Stimulated activated naive CD8-positive, alpha-beta T cell treated with anti-CD3 and anti-CD28 coated beads, Interleukin-15, Interleukin-2, amounts not matched to agents 100 ng/mL and 50 ng/mL, for 24 hours (primary cell): ENCODE data around the gene UGT2B28.
"Not testable (repeated sequence)": the region's sequence is repeated elsewhere in the genome, so short reads cannot be mapped to it uniquely, and the experiment has no call there.

Source experiments
- H3K27ac Mint-ChIP-seq: one replicate; pipeline ENCODE4 v1.8.0; 2021; ENCODE audit warnings: mild to moderate bottlenecking, mixed read lengths
- H3K27me3 Mint-ChIP-seq: one replicate; pipeline ENCODE4 v1.8.0; 2021; ENCODE audit warnings: mixed read lengths
- H3K36me3 Mint-ChIP-seq: one replicate; pipeline ENCODE4 v1.8.0; 2021; ENCODE audit warnings: low read depth, mixed read lengths
- H3K4me1 Mint-ChIP-seq: one replicate; pipeline ENCODE4 v1.8.0; 2021; ENCODE audit warnings: low read depth, mixed read lengths
- H3K4me3 Mint-ChIP-seq: one replicate; pipeline ENCODE4 v1.8.0; 2021; ENCODE audit warnings: mild to moderate bottlenecking, mixed read lengths
- H3K9me3 Mint-ChIP-seq: one replicate; pipeline ENCODE4 v1.8.0; 2021; ENCODE audit warnings: mixed read lengths

Gene UGT2B28

GRCh38 chr4:69280081-69280480 is at the start of gene UGT2B28:
UGT2B28 (plus strand) TSS chr4:69280475; CDS start chr4:69280501, 26 bp downstream.
- not testable (repeated sequence) for H3K4me1 Mint-ChIP-seq

GRCh38 chr4:69239092-69239491 is 41.2 kb upstream of the UGT2B28 start:
- Mint-ChIP-seq H3K27ac (no peak overlapping the region), H3K9me3 (no peaks in the 10 kb centered on the region), H3K4me1 (no peaks in the 10 kb centered on the region), H3K36me3 (no peaks in the 10 kb centered on the region), H3K27me3 (no peaks in the 10 kb centered on the region), H3K4me3 (no peak overlapping the region)

More at GRCh38 chr4:69280081-69280480, at the start of gene UGT2B28:
- H3K4me3 Mint-ChIP-seq, H3K27ac Mint-ChIP-seq, H3K27me3 Mint-ChIP-seq, H3K9me3 Mint-ChIP-seq, H3K36me3 Mint-ChIP-seq: not testable (repeated sequence)

GRCh38 chr4:69239557-69240168 is 40.6 kb upstream of the UGT2B28 start:
- Mint-ChIP-seq H3K4me1 (no peaks in the 10 kb centered on the region), H3K9me3 (no peaks in the 10 kb centered on the region), H3K27me3 (no peaks in the 10 kb centered on the region), H3K4me3 (no peak overlapping the region), H3K27ac (no peak overlapping the region), H3K36me3 (no peaks in the 10 kb centered on the region)

GRCh38 chr4:69240787-69241186 is 39.5 kb upstream of the UGT2B28 start:
- not testable (repeated sequence) for H3K9me3 Mint-ChIP-seq, H3K36me3 Mint-ChIP-seq

GRCh38 chr4:69241746-69242145 is 38.5 kb upstream of the UGT2B28 start:
- H3K27ac Mint-ChIP-seq, H3K36me3 Mint-ChIP-seq, H3K4me3 Mint-ChIP-seq, H3K4me1 Mint-ChIP-seq, H3K27me3 Mint-ChIP-seq: not testable (repeated sequence)
- H3K9me3 Mint-ChIP-seq: peaks cover 10% of the 10 kb centered on the region

More at GRCh38 chr4:69240787-69241186, 39.5 kb upstream of the UGT2B28 start:
- not testable (repeated sequence) for H3K4me1 Mint-ChIP-seq, H3K27ac Mint-ChIP-seq, H3K27me3 Mint-ChIP-seq, H3K4me3 Mint-ChIP-seq

- H3K36me3 Mint-ChIP-seq, H3K27ac Mint-ChIP-seq, H3K27me3 Mint-ChIP-seq, H3K4me1 Mint-ChIP-seq, H3K4me3 Mint-ChIP-seq: not testable (repeated sequence)
- peaks cover 16% of the 10 kb centered on the region for H3K9me3 Mint-ChIP-seq
Measured at GRCh38 chr4:69242562-69243240, 37.6 kb upstream of the UGT2B28 start.

GRCh38 chr4:69250884-69251283 is 29.4 kb upstream of the UGT2B28 start:
- not testable (repeated sequence) for H3K4me1 Mint-ChIP-seq, H3K27ac Mint-ChIP-seq, H3K27me3 Mint-ChIP-seq, H3K36me3 Mint-ChIP-seq, H3K4me3 Mint-ChIP-seq
- peaks cover 12% of the 10 kb centered on the region for H3K9me3 Mint-ChIP-seq

GRCh38 chr4:69253147-69253772 is 27.0 kb upstream of the UGT2B28 start:
- H3K4me3 Mint-ChIP-seq, H3K27ac Mint-ChIP-seq, H3K36me3 Mint-ChIP-seq, H3K4me1 Mint-ChIP-seq, H3K9me3 Mint-ChIP-seq, H3K27me3 Mint-ChIP-seq: not testable (repeated sequence)

- H3K27ac Mint-ChIP-seq, H3K36me3 Mint-ChIP-seq, H3K4me1 Mint-ChIP-seq, H3K9me3 Mint-ChIP-seq, H3K27me3 Mint-ChIP-seq, H3K4me3 Mint-ChIP-seq: not testable (repeated sequence)
Measured at GRCh38 chr4:69268612-69269011, 11.7 kb upstream of the UGT2B28 start.

GRCh38 chr4:69296356-69296755 is 16.1 kb downstream of the UGT2B28 start:
- not testable (repeated sequence) for H3K27ac Mint-ChIP-seq, H3K4me3 Mint-ChIP-seq, H3K36me3 Mint-ChIP-seq, H3K4me1 Mint-ChIP-seq, H3K27me3 Mint-ChIP-seq, H3K9me3 Mint-ChIP-seq

GRCh38 chr4:69308426-69309033 is 28.3 kb downstream of the UGT2B28 start:
- H3K27me3 Mint-ChIP-seq, H3K36me3 Mint-ChIP-seq, H3K4me1 Mint-ChIP-seq, H3K4me3 Mint-ChIP-seq, H3K27ac Mint-ChIP-seq, H3K9me3 Mint-ChIP-seq: not testable (repeated sequence)

- H3K27ac Mint-ChIP-seq, H3K27me3 Mint-ChIP-seq, H3K36me3 Mint-ChIP-seq, H3K4me1 Mint-ChIP-seq, H3K4me3 Mint-ChIP-seq, H3K9me3 Mint-ChIP-seq: not testable (repeated sequence)
Measured at GRCh38 chr4:69309549-69310076, 29.3 kb downstream of the UGT2B28 start.

GRCh38 chr4:69310262-69310661 is 30.0 kb downstream of the UGT2B28 start:
- H3K36me3 Mint-ChIP-seq, H3K4me3 Mint-ChIP-seq, H3K9me3 Mint-ChIP-seq, H3K4me1 Mint-ChIP-seq, H3K27me3 Mint-ChIP-seq, H3K27ac Mint-ChIP-seq: not testable (repeated sequence)

- not testable (repeated sequence) for H3K27me3 Mint-ChIP-seq, H3K9me3 Mint-ChIP-seq, H3K27ac Mint-ChIP-seq, H3K36me3 Mint-ChIP-seq, H3K4me1 Mint-ChIP-seq, H3K4me3 Mint-ChIP-seq
Measured at GRCh38 chr4:69317669-69318298, 37.5 kb downstream of the UGT2B28 start.

GRCh38 chr4:69321153-69321729 is 41.0 kb downstream of the UGT2B28 start:
- Mint-ChIP-seq H3K9me3 (no peaks in the 10 kb centered on the region), H3K36me3 (no peaks in the 10 kb centered on the region), H3K4me3 (no peak overlapping the region), H3K27ac (no peak overlapping the region), H3K4me1 (no peaks in the 10 kb centered on the region), H3K27me3 (no peaks in the 10 kb centered on the region)
